BE2C (cell line): Measurements from ENCODE around the gene C19orf85.

Experiments used
- DNase-seq: peaks from one replicate; pipeline ENCODE4 v3.0.0-alpha.2; 2020
- H3K27me3 ChIP-seq: fragments of 250-450 bp; sonication (Bioruptor Pico); 2 replicates; pipeline ENCODE4 v1.5.1; 2020; ENCODE audit warnings: mild to moderate bottlenecking
- H3K36me3 ChIP-seq: fragments of 250-450 bp; sonication (Bioruptor Pico); 2 replicates; pipeline ENCODE4 v1.5.1; 2020; ENCODE audit warnings: mild to moderate bottlenecking
- H3K4me1 ChIP-seq: fragments of 250-450 bp; sonication (Bioruptor Pico); 2 replicates; pipeline ENCODE4 v1.5.1; 2020
- H3K4me3 ChIP-seq: 2 replicates; pipeline ENCODE4 v1.5.1; 2011; ENCODE audit warnings: low read depth, low read length
- H3K9me3 ChIP-seq: fragments of 250-450 bp; sonication (Bioruptor Pico); 2 replicates; pipeline ENCODE4 v1.5.1; 2020
- CTCF ChIP-seq: IDR thresholded peaks from 2 replicates; pipeline ENCODE4 v1.5.1; 2012; ENCODE audit warnings: mild to moderate bottlenecking, low read depth, low read length

Gene C19orf85

GRCh38 chr19:55467236-55468053 lies 2.9 kb upstream of the C19orf85 start:
- Histone ChIP-seq H3K9me3 (no peaks in the 10 kb centered on the region), H3K4me1 (no peaks in the 10 kb centered on the region), H3K4me3 (no peak overlapping the region), H3K27me3 (no peaks in the 10 kb centered on the region), H3K36me3 (no peaks in the 10 kb centered on the region)
- peak; percentile 90 for TF ChIP-seq CTCF
- DNase-seq, result peak; percentile 67

DNA sequence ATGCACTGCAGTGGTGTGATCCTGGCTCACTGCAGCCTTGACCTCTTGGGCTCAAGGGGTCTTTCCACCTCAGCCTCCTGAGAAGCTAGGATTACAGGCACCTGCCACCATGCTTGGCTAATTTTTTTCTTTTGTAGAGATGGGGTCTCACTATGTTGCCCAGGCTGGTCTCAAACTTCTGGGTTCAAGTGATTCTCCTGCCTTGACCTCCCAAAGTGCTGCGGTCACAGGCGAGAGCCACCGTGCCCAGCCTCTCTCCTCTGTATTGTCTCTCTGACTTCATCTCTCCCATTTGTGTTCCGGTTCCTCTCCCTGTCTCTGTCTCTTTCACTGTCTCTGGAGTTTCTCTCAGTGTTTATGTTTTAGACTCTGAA lies 1.7 kb upstream of the C19orf85 start:
- no peak for DNase-seq
- TF ChIP-seq CTCF, result no peak
- Histone ChIP-seq H3K27me3 (no peaks in the 10 kb centered on the region), H3K36me3 (no peaks in the 10 kb centered on the region), H3K9me3 (no peaks in the 10 kb centered on the region), H3K4me1 (no peaks in the 10 kb centered on the region), H3K4me3 (no peak overlapping the region)

- DNase-seq, result peak; percentile 45
- Histone ChIP-seq H3K9me3 (no peaks in the 10 kb centered on the region), H3K4me1 (peaks cover 1% of the 10 kb centered on the region; the same call in 1 of the 2 replicates), H3K27me3 (no peaks in the 10 kb centered on the region), H3K36me3 (no peaks in the 10 kb centered on the region), H3K4me3 (no peak overlapping the region)
- TF ChIP-seq CTCF, result no peak
These were observed 1.1 kb upstream of the C19orf85 start for GRCh38 chr19:55465460-55466240.

- no peaks in the 10 kb centered on the region for H3K27me3 ChIP-seq
- DNase-seq, result peak; percentile 12
- H3K4me1 ChIP-seq, result peaks cover 10% of the 10 kb centered on the region
- H3K4me3 ChIP-seq, result no peak overlapping the region
- no peaks in the 10 kb centered on the region for H3K9me3 ChIP-seq
- no peaks in the 10 kb centered on the region for H3K36me3 ChIP-seq
- TF ChIP-seq CTCF, result no peak
These were observed 401 bp downstream of the C19orf85 start for GRCh38 chr19:55464039-55464661.

- Histone ChIP-seq H3K36me3 (no peaks in the 10 kb centered on the region), H3K9me3 (no peaks in the 10 kb centered on the region), H3K4me1 (peaks cover 10% of the 10 kb centered on the region), H3K27me3 (no peaks in the 10 kb centered on the region), H3K4me3 (no peak overlapping the region)
- peak; percentile 9 for DNase-seq
- TF ChIP-seq CTCF, result no peak
These were observed 944 bp downstream of the C19orf85 start for GRCh38 chr19:55463583-55464031.
